Mucosa of descending colon (tissue), 3 donors: ENCODE results near the gene EFHD1. TPM values are rescaled to one million over a fixed set of nuclear protein-coding genes. Genes with fewer than 3 reads are reported as not detected.

Experiments used
- ATAC-seq: fragments of 200-7000 bp; cut with Tn5 transposase; one replicate; pipeline ENCODE4 v1.9.1; 2020; ENCODE audit warnings: mild to moderate bottlenecking, moderate library complexity
- DNase-seq, 3 donors: peaks; one replicate each; pipeline ENCODE4 v3.0.0-alpha.2; 2020
- H3K36me3 ChIP-seq: fragments of 200-600 bp; one replicate; pipeline ENCODE4 v1.8.0; 2021; ENCODE audit warnings: low read depth, mild to moderate bottlenecking
- H3K4me1 ChIP-seq: fragments of 200-600 bp; one replicate; pipeline ENCODE4 v1.8.0; 2021; ENCODE audit warnings: low read depth, mild to moderate bottlenecking
- H3K4me3 ChIP-seq: fragments of 200-600 bp; one replicate; pipeline ENCODE4 v1.8.0; 2021; ENCODE audit warnings: mild to moderate bottlenecking
- H3K9me3 ChIP-seq: fragments of 200-600 bp; one replicate; pipeline ENCODE4 v1.8.0; 2021; ENCODE audit warnings: mild to moderate bottlenecking
- CTCF ChIP-seq: fragments of 200-600 bp; IDR thresholded peaks from one replicate; pipeline ENCODE4 v1.8.0; 2022; ENCODE audit warnings: antibody characterized with exemption, mild to moderate bottlenecking
- intact Hi-C, 2 donors: fragments of 100-400 bp; cut with DNase I in 1 of 2; cut with micrococcal nuclease in 1 of 2; formaldehyde crosslinking; loops; one replicate each; pipeline versions ENCODE4 v1.11.0 to v1.11.1; 2022; cut with DNase I, micrococcal nuclease
- total RNA-seq, 3 donors: library from RNA; stranded (reverse); fragmentation: NEBNext Ultra II Directional in 2 of 3; extraction: Animal tissue kit (Norgen Biotek cat#: 25700) in 2 of 3; gene quantifications; one replicate each; pipeline versions ENCODE4 v1.2.1 to v1.2.4, GENCODE V29; 2021 to 2023
- donor health status: DM: no; HTN: no; CAD: no; lungs with moderate emphysema.
- donor health status: DM: no; HTN: no; CAD: no.
- donor health status: DM: no; HTN: yes; CAD: no.

Gene EFHD1
- total RNA-seq, 3 donors from 2014 or later = 2.2 to 4.8 (median 4.6) TPM

- Histone ChIP-seq H3K9me3 (no peaks in the 10 kb centered on the region), H3K4me1 (no peaks in the 10 kb centered on the region), H3K36me3 (no peaks in the 10 kb centered on the region), H3K4me3 (no peak overlapping the region)
- intact Hi-C loops = no loop called here
- TF ChIP-seq CTCF = no peak
- DNase-seq (no peak), ATAC-seq (no peak)
These were observed 23.8 kb upstream of the EFHD1 start for GRCh38 chr2:232609607-232610006.

- no peak overlapping the region for H3K4me3 ChIP-seq
- no peaks in the 10 kb centered on the region for H3K9me3 ChIP-seq
- DNase-seq = peak in 1 of 3 donors; percentile 19
- no peaks in the 10 kb centered on the region for H3K4me1 ChIP-seq
- no peak for ATAC-seq
- no peaks in the 10 kb centered on the region for H3K36me3 ChIP-seq
- intact Hi-C loops = no loop called here
- no peak for TF ChIP-seq CTCF
These were observed 23.3 kb upstream of the EFHD1 start for GRCh38 chr2:232610081-232610480.

- peak in 1 of 3 donors; percentile 21 for DNase-seq
- intact Hi-C loops = no loop called here
These were observed 22.3 kb upstream of the EFHD1 start for GRCh38 chr2:232611061-232611460.

GRCh38 chr2:232611559-232612218 lies 21.7 kb upstream of the EFHD1 start:
- Histone ChIP-seq H3K36me3 (no peaks in the 10 kb centered on the region), H3K4me3 (no peak overlapping the region), H3K4me1 (no peaks in the 10 kb centered on the region), H3K9me3 (no peaks in the 10 kb centered on the region)
- ATAC-seq = peak; percentile 64
- intact Hi-C loops = no loop called here
- DNase-seq = peak; percentile 63 to 73 (median 72)
- TF ChIP-seq CTCF = peak; percentile 91

More at GRCh38 chr2:232611061-232611460, 22.3 kb upstream of the EFHD1 start:
- Histone ChIP-seq H3K9me3 (no peaks in the 10 kb centered on the region), H3K36me3 (no peaks in the 10 kb centered on the region), H3K4me1 (no peaks in the 10 kb centered on the region), H3K4me3 (no peak overlapping the region)
- no peak for TF ChIP-seq CTCF
- no peak for ATAC-seq

- H3K9me3 ChIP-seq = no peaks in the 10 kb centered on the region
- H3K4me3 ChIP-seq = no peak overlapping the region
- ATAC-seq (no peak), DNase-seq (no peak)
- H3K36me3 ChIP-seq = no peaks in the 10 kb centered on the region
- intact Hi-C loops = no loop called here
- H3K4me1 ChIP-seq = no peaks in the 10 kb centered on the region
- TF ChIP-seq CTCF = no peak
These were observed 19.8 kb upstream of the EFHD1 start for GRCh38 chr2:232613538-232614134.
